ENCODE results near the gene PRKCH. TPM values are rescaled to one million over a fixed set of nuclear protein-coding genes. Genes with fewer than 3 reads are reported as not detected.

PRKCH gene
- polyA plus RNA-seq, 2 of the 4 experiments (the other 2 are of a cell fraction), result 10.0 to 10.2 TPM

DNA sequence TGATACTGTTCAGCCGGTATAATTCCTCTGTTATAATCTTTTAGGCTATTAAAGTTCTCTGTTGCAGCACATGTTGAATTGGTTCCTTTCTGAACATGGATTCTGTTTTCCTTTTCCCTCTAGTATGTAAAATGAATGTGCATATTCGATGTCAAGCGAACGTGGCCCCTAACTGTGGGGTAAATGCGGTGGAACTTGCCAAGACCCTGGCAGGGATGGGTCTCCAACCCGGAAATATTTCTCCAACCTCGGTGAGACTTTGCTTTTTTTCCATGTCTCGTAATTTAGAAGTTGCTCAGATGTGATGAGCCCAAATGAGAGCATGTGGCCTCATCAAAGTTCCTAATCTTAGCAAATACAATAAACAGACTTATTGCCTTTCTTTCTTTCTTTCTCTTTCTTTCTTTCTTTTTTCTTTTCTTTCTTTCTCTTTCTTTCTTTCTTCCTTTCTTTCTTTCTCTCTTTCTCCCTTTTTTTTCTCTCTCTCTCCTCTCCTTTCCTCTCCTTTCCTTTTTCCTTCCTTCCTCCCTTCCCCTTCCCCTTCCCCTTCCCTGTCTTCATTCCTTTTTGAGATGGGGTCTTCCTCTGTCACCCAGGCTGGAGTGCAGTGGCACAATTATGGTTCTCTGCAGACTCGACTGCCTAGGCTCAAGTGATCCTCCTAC is 131.9 kb downstream of the PRKCH start:
- Histone ChIP-seq H3K9me3 (no peaks in the 10 kb centered on the region), H3K27ac (no peak overlapping the region), H3K4me3 (no peak overlapping the region), H3K4me1 (no peaks in the 10 kb centered on the region), H3K4me2 (no peak overlapping the region)
- 79% methylated on average over 9 of the region's 9 CpGs for WGBS (ENCODE audit: missing lambda C conversion rate)
- ChIA-PET CTCF (interaction anchor here (3.4 kb wide), 1 partner anchor 384 kb away, joined by 31 read pairs; no protein-coding TSS in a partner anchor), POLR2A (no interaction called here)
- TF ChIP-seq ZNF302 (CRISPR knock-in tag; IDR thresholded peaks at IDR 0.05) (no peak), KDM5A (IDR thresholded peaks at IDR 0.05) (no peak), HEYL (CRISPR knock-in tag; IDR thresholded peaks at IDR 0.05) (no peak)
- TF ChIP-seq, protein P1, sequence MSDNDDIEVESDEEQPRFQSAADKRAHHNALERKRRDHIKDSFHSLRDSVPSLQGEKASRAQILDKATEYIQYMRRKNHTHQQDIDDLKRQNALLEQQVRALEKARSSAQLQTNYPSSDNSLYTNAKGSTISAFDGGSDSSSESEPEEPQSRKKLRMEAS (IDR thresholded peaks at IDR 0.05), result no peak
- FAIRE-seq (no peak), ATAC-seq (no peak), DNase-seq (ENCODE audit: low read depth in 1 of 2, low spot score in 1 of 2) (no peak)

DNA sequence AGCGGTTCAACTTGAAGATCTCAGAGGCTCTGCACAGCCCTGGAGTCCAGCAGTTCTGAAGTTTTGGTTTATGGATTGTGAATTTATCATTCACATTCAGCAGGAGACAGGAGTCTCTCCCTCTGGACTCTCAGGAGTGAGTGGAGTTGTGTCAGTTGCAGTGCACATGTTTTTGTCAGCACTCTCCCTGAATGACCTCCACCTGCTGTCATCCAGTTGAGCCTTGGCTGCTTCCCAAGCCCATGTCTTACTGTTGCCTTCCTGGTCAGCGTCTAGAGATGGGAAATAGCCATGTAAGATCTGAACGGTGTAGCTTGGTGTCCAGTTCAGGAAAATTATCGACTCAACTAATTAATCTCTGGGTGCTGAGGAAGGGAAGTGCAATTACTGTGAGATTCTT is 133.2 kb downstream of the PRKCH start:
- WGBS (ENCODE audit: missing lambda C conversion rate), result 73% methylated on average over 4 of the region's 4 CpGs
- Histone ChIP-seq H3K9me3 (no peaks in the 10 kb centered on the region), H3K4me1 (no peaks in the 10 kb centered on the region), H3K4me2 (no peak overlapping the region), H3K4me3 (no peak overlapping the region), H3K27ac (no peak overlapping the region)
- TF ChIP-seq, protein P2, sequence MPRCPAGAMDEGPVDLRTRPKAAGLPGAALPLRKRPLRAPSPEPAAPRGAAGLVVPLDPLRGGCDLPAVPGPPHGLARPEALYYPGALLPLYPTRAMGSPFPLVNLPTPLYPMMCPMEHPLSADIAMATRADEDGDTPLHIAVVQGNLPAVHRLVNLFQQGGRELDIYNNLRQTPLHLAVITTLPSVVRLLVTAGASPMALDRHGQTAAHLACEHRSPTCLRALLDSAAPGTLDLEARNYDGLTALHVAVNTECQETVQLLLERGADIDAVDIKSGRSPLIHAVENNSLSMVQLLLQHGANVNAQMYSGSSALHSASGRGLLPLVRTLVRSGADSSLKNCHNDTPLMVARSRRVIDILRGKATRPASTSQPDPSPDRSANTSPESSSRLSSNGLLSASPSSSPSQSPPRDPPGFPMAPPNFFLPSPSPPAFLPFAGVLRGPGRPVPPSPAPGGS (IDR thresholded peaks at IDR 0.05), result no peak
- TF ChIP-seq, protein P3, sequence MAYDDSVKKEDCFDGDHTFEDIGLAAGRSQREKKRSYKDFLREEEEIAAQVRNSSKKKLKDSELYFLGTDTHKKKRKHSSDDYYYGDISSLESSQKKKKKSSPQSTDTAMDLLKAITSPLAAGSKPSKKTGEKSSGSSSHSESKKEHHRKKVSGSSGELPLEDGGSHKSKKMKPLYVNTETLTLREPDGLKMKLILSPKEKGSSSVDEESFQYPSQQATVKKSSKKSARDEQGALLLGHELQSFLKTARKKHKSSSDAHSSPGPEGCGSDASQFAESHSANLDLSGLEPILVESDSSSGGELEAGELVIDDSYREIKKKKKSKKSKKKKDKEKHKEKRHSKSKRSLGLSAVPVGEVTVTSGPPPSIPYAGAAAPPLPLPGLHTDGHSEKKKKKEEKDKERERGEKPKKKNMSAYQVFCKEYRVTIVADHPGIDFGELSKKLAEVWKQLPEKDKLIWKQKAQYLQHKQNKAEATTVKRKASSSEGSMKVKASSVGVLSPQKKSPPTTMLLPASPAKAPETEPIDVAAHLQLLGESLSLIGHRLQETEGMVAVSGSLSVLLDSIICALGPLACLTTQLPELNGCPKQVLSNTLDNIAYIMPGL (CRISPR knock-in tag; IDR thresholded peaks at IDR 0.05; ENCODE audit: borderline replicate concordance), result no peak
- no peak for TF ChIP-seq FOSL2 (IDR thresholded peaks at IDR 0.05)
- no peak for TF ChIP-seq FOSL2 (CRISPR knock-in tag; IDR thresholded peaks at IDR 0.05)
- TF ChIP-seq, protein P4, sequence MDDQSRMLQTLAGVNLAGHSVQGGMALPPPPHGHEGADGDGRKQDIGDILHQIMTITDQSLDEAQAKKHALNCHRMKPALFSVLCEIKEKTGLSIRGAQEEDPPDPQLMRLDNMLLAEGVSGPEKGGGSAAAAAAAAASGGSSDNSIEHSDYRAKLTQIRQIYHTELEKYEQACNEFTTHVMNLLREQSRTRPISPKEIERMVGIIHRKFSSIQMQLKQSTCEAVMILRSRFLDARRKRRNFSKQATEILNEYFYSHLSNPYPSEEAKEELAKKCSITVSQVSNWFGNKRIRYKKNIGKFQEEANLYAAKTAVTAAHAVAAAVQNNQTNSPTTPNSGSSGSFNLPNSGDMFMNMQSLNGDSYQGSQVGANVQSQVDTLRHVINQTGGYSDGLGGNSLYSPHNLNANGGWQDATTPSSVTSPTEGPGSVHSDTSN (IDR thresholded peaks at IDR 0.05), result no peak
- TF ChIP-seq CBX8 (IDR thresholded peaks at IDR 0.05), result no peak
- TF ChIP-seq, protein P1 (IDR thresholded peaks at IDR 0.05), result no peak
- TF ChIP-seq ZC3H11A (IDR thresholded peaks at IDR 0.05), result no peak
- TF ChIP-seq TP53 (CRISPR knock-in tag; IDR thresholded peaks at IDR 0.05), result no peak
- TF ChIP-seq, protein P5, sequence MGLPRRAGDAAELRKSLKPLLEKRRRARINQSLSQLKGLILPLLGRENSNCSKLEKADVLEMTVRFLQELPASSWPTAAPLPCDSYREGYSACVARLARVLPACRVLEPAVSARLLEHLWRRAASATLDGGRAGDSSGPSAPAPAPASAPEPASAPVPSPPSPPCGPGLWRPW (IDR thresholded peaks at IDR 0.05), result no peak
- TF ChIP-seq HOXB13 (CRISPR knock-in tag; IDR thresholded peaks at IDR 0.05; ENCODE audit: low read depth), result no peak
- no peak for TF ChIP-seq JUN (IDR thresholded peaks at IDR 0.05)
- no peak for TF ChIP-seq HOXA7 (CRISPR knock-in tag; IDR thresholded peaks at IDR 0.05)
- TF ChIP-seq, protein P6, sequence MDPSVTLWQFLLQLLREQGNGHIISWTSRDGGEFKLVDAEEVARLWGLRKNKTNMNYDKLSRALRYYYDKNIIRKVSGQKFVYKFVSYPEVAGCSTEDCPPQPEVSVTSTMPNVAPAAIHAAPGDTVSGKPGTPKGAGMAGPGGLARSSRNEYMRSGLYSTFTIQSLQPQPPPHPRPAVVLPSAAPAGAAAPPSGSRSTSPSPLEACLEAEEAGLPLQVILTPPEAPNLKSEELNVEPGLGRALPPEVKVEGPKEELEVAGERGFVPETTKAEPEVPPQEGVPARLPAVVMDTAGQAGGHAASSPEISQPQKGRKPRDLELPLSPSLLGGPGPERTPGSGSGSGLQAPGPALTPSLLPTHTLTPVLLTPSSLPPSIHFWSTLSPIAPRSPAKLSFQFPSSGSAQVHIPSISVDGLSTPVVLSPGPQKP (IDR thresholded peaks at IDR 0.05; ENCODE audit: low read depth, low read length), result no peak
- no peak for TF ChIP-seq EHF (CRISPR knock-in tag; IDR thresholded peaks at IDR 0.05)
- TF ChIP-seq GATA3 (IDR thresholded peaks at IDR 0.05; ENCODE audit: borderline replicate concordance), result no peak
- ATAC-seq, result no peak
- no peak for DNase-seq (ENCODE audit: low read depth in 1 of 2, low spot score in 1 of 2)
- ChIA-PET POLR2A (no interaction called here), CTCF (interaction anchor here (0.7 to 13.6 kb wide), 4 partner anchors 156 to 382 kb away, joined by 3 to 196 read pairs (median 4); no protein-coding TSS in a partner anchor)
- no peak for FAIRE-seq

Data from A549 (cell line).